Keratinocyte (primary cell): Measurements from ENCODE around the gene ARHGAP1. TPM values are rescaled to one million over a fixed set of nuclear protein-coding genes. Genes with fewer than 3 reads are reported as not detected.

Source experiments
- DNase-seq: peaks from one replicate; pipeline ENCODE4 v3.0.0-alpha.2; 2011; ENCODE audit warnings: low read depth, missing footprints, low spot score
- FAIRE-seq: peaks from 2 replicates; lab custom pipeline; 2011; peaks lifted over from hg19 to GRCh38; lab: Jason Lieb, UNC
- H2AFZ ChIP-seq: 2 replicates; pipeline ENCODE4 v1.6.0; 2012; ENCODE audit warnings: low read length, control low read depth, inconsistent platforms; ENCODE audit not compliant: control insufficient read depth
- H3K27ac ChIP-seq: 2 replicates; pipeline ENCODE4 v1.5.1; 2011; ENCODE audit warnings: low read length; ENCODE audit not compliant: control insufficient read depth, insufficient read depth
- H3K27me3 ChIP-seq: 3 replicates; pipeline ENCODE4 v1.6.0; 2011; ENCODE audit warnings: low read length; ENCODE audit not compliant: control insufficient read depth, insufficient read depth; ENCODE audit errors: extremely low read depth
- H3K36me3 ChIP-seq, 2 experiments: 2 replicates in 1 of 2; 3 replicates in 1 of 2; pipeline ENCODE4 v1.5.1; 2011; ENCODE audit warnings: low read length in 2 of 2, mild to moderate bottlenecking in 1 of 2; ENCODE audit not compliant: control insufficient read depth in 2 of 2, insufficient read depth in 2 of 2; ENCODE audit errors: extremely low read depth in 1 of 2
- H3K4me1 ChIP-seq: 3 replicates; pipeline ENCODE4 v1.5.1; 2011; ENCODE audit warnings: low read length; ENCODE audit not compliant: control insufficient read depth, insufficient read depth; ENCODE audit errors: extremely low read depth
- H3K4me2 ChIP-seq: 3 replicates; pipeline ENCODE4 v1.6.0; 2011; ENCODE audit warnings: low read depth, low read length; ENCODE audit not compliant: control insufficient read depth, insufficient read depth; ENCODE audit errors: extremely low read depth
- H3K4me3 ChIP-seq, 3 experiments: fragments of 200-600 bp in 1 of 3; sonication (generic) in 1 of 3; 2 replicates in 2 of 3; 3 replicates in 1 of 3; pipeline ENCODE4 v1.5.1; 2011 to 2016; ENCODE audit warnings: low read length in 3 of 3, mild to moderate bottlenecking in 3 of 3, control low read depth in 2 of 3, inconsistent platforms in 1 of 3, low read depth in 1 of 3, mixed read lengths in 1 of 3, mixed run types in 1 of 3, moderate library complexity in 1 of 3; ENCODE audit not compliant: control insufficient read depth in 2 of 3, insufficient read depth in 2 of 3; ENCODE audit errors: extremely low read depth in 1 of 3
- H3K79me2 ChIP-seq: 2 replicates; pipeline ENCODE4 v1.6.0; 2012; ENCODE audit warnings: low read length; ENCODE audit not compliant: control insufficient read depth, insufficient read depth
- H3K9ac ChIP-seq: 3 replicates; pipeline ENCODE4 v1.6.0; 2011; ENCODE audit warnings: low read length; ENCODE audit not compliant: control insufficient read depth, insufficient read depth; ENCODE audit errors: extremely low read depth
- H3K9me1 ChIP-seq: 3 replicates; pipeline ENCODE4 v1.6.0; 2011; ENCODE audit warnings: low read length; ENCODE audit not compliant: control insufficient read depth, insufficient read depth; ENCODE audit errors: extremely low read depth
- H3K9me3 ChIP-seq: 2 replicates; pipeline ENCODE4 v1.5.1; 2012; ENCODE audit warnings: low read depth, low read length; ENCODE audit not compliant: control insufficient read depth
- H4K20me1 ChIP-seq: 3 replicates; pipeline ENCODE4 v1.6.0; 2011; ENCODE audit warnings: low read length; ENCODE audit not compliant: control insufficient read depth, insufficient read depth; ENCODE audit errors: extremely low read depth
- EZH2 ChIP-seq: IDR thresholded peaks from one replicate; pipeline ENCODE4 v1.6.1; 2012; ENCODE audit warnings: inconsistent platforms, mild to moderate bottlenecking, low read length, moderate library complexity
- dilution Hi-C: fragments of 300-500 bp; cut with MboI; formaldehyde crosslinking; loops from one replicate; pipeline ENCODE4 v1.7.0; 2020; ENCODE audit warnings: low sequenced_read_pairs; ENCODE audit not compliant: extremely low pct_ligation_motif_present
- polyA plus RNA-seq, 5 experiments: library from polyadenylated mRNA; depleted of rRNA in 3 of 5; stranded (reverse) in 3 of 5; stranded (forward) in 1 of 5; unstranded in 1 of 5; fragments of >200 nt; gene quantifications; 1 replicate in 1 of 5; 2 replicates in 3 of 5; 3 replicates in 1 of 5; pipeline versions ENCODE4 v1.2.1 to v1.2.3, GENCODE V29; 2011 to 2012; ENCODE audit warnings: missing spikeins in 2 of 5, low read depth in 1 of 5, low replicate concordance in 1 of 5
- TF ChIP-seq, protein P1 (sequence below), 3 experiments: IDR thresholded peaks in 1 of 3; conservative IDR thresholded peaks in 1 of 3; optimal IDR thresholded peaks in 1 of 3; 2 replicates in 2 of 3; 3 replicates in 1 of 3; pipeline versions ENCODE3 to v1.5.1; 2011; ENCODE audit warnings: low read length in 3 of 3, mild to moderate bottlenecking in 3 of 3, moderate library complexity in 2 of 3, control low read depth in 1 of 3, inconsistent platforms in 1 of 3; ENCODE audit not compliant: insufficient read depth in 2 of 3; ENCODE audit errors: extremely low read depth in 1 of 3

Gene ARHGAP1
- polyA plus RNA-seq, 1 donor (not counting 4 experiments of a cell fraction or from before 2014, with no cell fraction given), result 19.5 TPM

DNA sequence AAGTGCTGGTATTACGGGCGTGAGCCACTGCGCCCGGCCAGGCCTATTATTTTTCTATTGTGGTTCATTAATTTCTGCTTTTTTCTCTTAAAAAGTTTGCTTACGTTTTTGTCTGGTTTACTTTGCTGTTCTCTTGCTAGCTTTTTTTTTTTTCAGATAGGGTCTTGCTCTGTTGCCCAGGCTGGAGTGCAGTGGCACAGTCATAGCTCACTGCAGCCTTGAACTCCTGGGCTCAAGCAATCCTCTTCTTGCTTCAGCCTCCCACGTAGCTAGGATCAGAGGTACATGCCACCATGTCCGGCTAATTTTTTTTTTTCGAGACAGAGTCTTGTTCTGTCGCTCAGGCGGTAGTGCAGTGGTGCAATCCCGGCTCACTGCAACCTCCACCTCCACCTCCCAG lies 37.3 kb upstream of the ARHGAP1 start:
- no peak overlapping the region for H3K4me2 ChIP-seq
- no peak overlapping the region for H2AFZ ChIP-seq
- H3K36me3 ChIP-seq, result peaks cover 5 to 11% of the 10 kb centered on the region in 2 experiments
- no peaks in the 10 kb centered on the region for H3K9me1 ChIP-seq
- FAIRE-seq, result no peak
- H3K4me3 ChIP-seq, result no peak overlapping the region
- H3K27me3 ChIP-seq, result no peaks in the 10 kb centered on the region
- DNase-seq, result no peak
- H3K9me3 ChIP-seq, result no peaks in the 10 kb centered on the region
- H4K20me1 ChIP-seq, result no peaks in the 10 kb centered on the region
- dilution Hi-C loops, result no loop called here
- H3K27ac ChIP-seq, result no peak overlapping the region
- H3K4me1 ChIP-seq, result no peaks in the 10 kb centered on the region
- no peak overlapping the region for H3K9ac ChIP-seq
- TF ChIP-seq, protein P1, sequence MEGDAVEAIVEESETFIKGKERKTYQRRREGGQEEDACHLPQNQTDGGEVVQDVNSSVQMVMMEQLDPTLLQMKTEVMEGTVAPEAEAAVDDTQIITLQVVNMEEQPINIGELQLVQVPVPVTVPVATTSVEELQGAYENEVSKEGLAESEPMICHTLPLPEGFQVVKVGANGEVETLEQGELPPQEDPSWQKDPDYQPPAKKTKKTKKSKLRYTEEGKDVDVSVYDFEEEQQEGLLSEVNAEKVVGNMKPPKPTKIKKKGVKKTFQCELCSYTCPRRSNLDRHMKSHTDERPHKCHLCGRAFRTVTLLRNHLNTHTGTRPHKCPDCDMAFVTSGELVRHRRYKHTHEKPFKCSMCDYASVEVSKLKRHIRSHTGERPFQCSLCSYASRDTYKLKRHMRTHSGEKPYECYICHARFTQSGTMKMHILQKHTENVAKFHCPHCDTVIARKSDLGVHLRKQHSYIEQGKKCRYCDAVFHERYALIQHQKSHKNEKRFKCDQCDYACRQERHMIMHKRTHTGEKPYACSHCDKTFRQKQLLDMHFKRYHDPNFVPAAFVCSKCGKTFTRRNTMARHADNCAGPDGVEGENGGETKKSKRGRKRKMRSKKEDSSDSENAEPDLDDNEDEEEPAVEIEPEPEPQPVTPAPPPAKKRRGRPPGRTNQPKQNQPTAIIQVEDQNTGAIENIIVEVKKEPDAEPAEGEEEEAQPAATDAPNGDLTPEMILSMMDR (optimal IDR thresholded peaks at IDR 0.05 in 1 of 3, IDR thresholded peaks at IDR 0.05 in 1 of 3, conservative IDR thresholded peaks at IDR 0.05 in 1 of 3; ENCODE audit: extremely low read depth in 1 of 3, insufficient read depth in 2 of 3, low read length in 3 of 3), result no peak
- no peak for TF ChIP-seq EZH2
- H3K79me2 ChIP-seq, result no peaks in the 10 kb centered on the region

DNA sequence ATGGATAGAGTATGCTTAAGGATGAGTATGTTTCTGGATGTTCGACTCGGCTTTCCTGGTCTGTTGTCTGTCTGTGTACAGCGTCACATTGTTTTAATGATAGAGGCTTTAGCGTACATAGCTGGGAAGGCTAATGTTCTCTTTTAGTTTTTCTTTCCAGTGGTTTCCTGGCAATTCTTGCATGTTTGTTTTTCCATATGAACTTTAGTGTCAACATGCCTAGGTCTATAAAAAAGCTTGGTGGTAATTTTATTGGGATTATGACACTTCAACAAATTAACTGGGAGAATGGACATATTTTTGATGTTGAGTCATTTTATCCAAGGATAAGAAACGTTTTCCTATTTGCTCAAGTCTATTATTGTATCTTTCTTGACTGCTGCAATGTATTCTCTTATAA lies 36.2 kb upstream of the ARHGAP1 start:
- Histone ChIP-seq H3K4me1 (no peaks in the 10 kb centered on the region), H3K9me3 (no peaks in the 10 kb centered on the region), H3K9me1 (no peaks in the 10 kb centered on the region), H3K4me3 (no peak overlapping the region), H3K79me2 (no peaks in the 10 kb centered on the region), H4K20me1 (no peaks in the 10 kb centered on the region), H3K27me3 (no peaks in the 10 kb centered on the region), H3K27ac (no peak overlapping the region), H2AFZ (no peak overlapping the region), H3K36me3 (peaks cover under 1 to 1% of the 10 kb centered on the region in 2 experiments), H3K9ac (no peak overlapping the region), H3K4me2 (no peak overlapping the region)
- dilution Hi-C loops, result no loop called here
- TF ChIP-seq, protein P1 (optimal IDR thresholded peaks at IDR 0.05 in 1 of 3, IDR thresholded peaks at IDR 0.05 in 1 of 3, conservative IDR thresholded peaks at IDR 0.05 in 1 of 3; ENCODE audit: extremely low read depth in 1 of 3, insufficient read depth in 2 of 3, low read length in 3 of 3), result no peak
- no peak for TF ChIP-seq EZH2
- FAIRE-seq, result no peak
- DNase-seq, result no peak
